Vagina (tissue), 2 donors: ENCODE data around the gene PPM1M. TPM values are rescaled to one million over a fixed set of nuclear protein-coding genes. Genes with fewer than 3 reads are reported as not detected.

ENCODE experiments used
- DNase-seq, 2 donors: peaks; one replicate each; pipeline ENCODE4 v3.0.0-alpha.2; 2017; ENCODE audit errors: extremely low spot score in 2 of 2
- H3K27ac ChIP-seq: fragments of 200-600 bp; sonication (generic); one replicate; pipeline ENCODE4 v1.5.1; 2019
- H3K27me3 ChIP-seq: fragments of 200-600 bp; sonication (generic); one replicate; pipeline ENCODE4 v1.5.1; 2019
- H3K36me3 ChIP-seq, 2 donors: fragments of 200-600 bp; sonication (generic); one replicate each; pipeline ENCODE4 v1.5.1; 2017 to 2019
- H3K4me1 ChIP-seq: fragments of 200-600 bp; sonication (generic); one replicate; pipeline ENCODE4 v1.5.1; 2019
- H3K4me3 ChIP-seq, 2 donors: fragments of 200-600 bp; sonication (generic); 1 replicate in 1 of 2; 2 replicates in 1 of 2; pipeline ENCODE4 v1.5.1; 2016 to 2019
- H3K9me3 ChIP-seq: fragments of 200-600 bp; sonication (generic); one replicate; pipeline ENCODE4 v1.5.1; 2019
- CTCF ChIP-seq, 3 experiments: fragments of 450-650 bp in 2 of 3; fragments of 200-600 bp in 1 of 3; sonication (generic) in 1 of 3; IDR thresholded peaks; one replicate each; pipeline ENCODE4 v1.5.1; 2017 to 2019; ENCODE audit warnings: antibody characterized with exemption in 3 of 3, mild to moderate bottlenecking in 2 of 3, moderate library complexity in 2 of 3
- POLR2A ChIP-seq, 2 donors: fragments of 450-650 bp; IDR thresholded peaks; one replicate each; pipeline ENCODE4 v1.6.1; 2017; ENCODE audit warnings: antibody characterized with exemption in 2 of 2, mild to moderate bottlenecking in 2 of 2, moderate library complexity in 2 of 2
- POLR2AphosphoS5 ChIP-seq, 2 donors: sonication (generic); formaldehyde crosslinking; IDR thresholded peaks; one replicate each; pipeline ENCODE4 v1.9.0; 2017; ENCODE audit warnings: antibody characterized with exemption in 2 of 2, mild to moderate bottlenecking in 2 of 2, low read depth in 1 of 2; ENCODE audit not compliant: insufficient read depth in 1 of 2
- intact Hi-C: fragments of 100-400 bp; cut with DNase I; formaldehyde crosslinking; loops from one replicate; pipeline ENCODE4 v1.15.1; 2023
- total RNA-seq: library from RNA; depleted of rRNA; stranded (reverse); fragments of >200 nt; gene quantifications from one replicate; pipeline ENCODE4 v1.2.3, GENCODE V29; 2016

The PPM1M gene
- total RNA-seq, 1 donor from 2014 or later, result 25.0 TPM

- H3K36me3 ChIP-seq, result peaks cover 0 to 48% of the 10 kb centered on the region in 2 donors
- DNase-seq, result no peak
- H3K4me1 ChIP-seq, result peaks cover 15% of the 10 kb centered on the region
- H3K27ac ChIP-seq, result no peak overlapping the region
- H3K4me3 ChIP-seq, result no peak overlapping the region
- no peak for TF ChIP-seq POLR2AphosphoS5 (IDR thresholded peaks at IDR 0.05; ENCODE audit: insufficient read depth in 1 of 2, low read depth in 1 of 2)
- TF ChIP-seq POLR2A (IDR thresholded peaks at IDR 0.05), result no peak
- TF ChIP-seq CTCF (IDR thresholded peaks at IDR 0.05), result no peak
- no peaks in the 10 kb centered on the region for H3K9me3 ChIP-seq
- intact Hi-C loops, result no loop called here
- H3K27me3 ChIP-seq, result no peaks in the 10 kb centered on the region
These were observed 17.8 kb upstream of the PPM1M start for GRCh38 chr3:52227766-52228165.

- TF ChIP-seq POLR2AphosphoS5 (IDR thresholded peaks at IDR 0.05; ENCODE audit: insufficient read depth in 1 of 2, low read depth in 1 of 2) (no peak), CTCF (IDR thresholded peaks at IDR 0.05) (no peak), POLR2A (IDR thresholded peaks at IDR 0.05) (no peak)
- H3K27ac ChIP-seq, result no peak overlapping the region
- peaks cover 20% of the 10 kb centered on the region for H3K4me1 ChIP-seq
- H3K4me3 ChIP-seq, result no peak overlapping the region
- intact Hi-C loops, result no loop called here
- H3K9me3 ChIP-seq, result no peaks in the 10 kb centered on the region
- peaks cover 0 to 48% of the 10 kb centered on the region in 2 donors for H3K36me3 ChIP-seq
- no peak for DNase-seq
- H3K27me3 ChIP-seq, result no peaks in the 10 kb centered on the region
These were observed 17.3 kb upstream of the PPM1M start for GRCh38 chr3:52228266-52228665.

- intact Hi-C loops, result no loop called here
These were observed 16.7 kb upstream of the PPM1M start for GRCh38 chr3:52228751-52229291.

GRCh38 chr3:52229656-52230055 is 15.9 kb upstream of the PPM1M start:
- Histone ChIP-seq H3K27ac (no peak overlapping the region), H3K36me3 (peaks cover 0 to 56% of the 10 kb centered on the region in 2 donors), H3K4me3 (no peak overlapping the region), H3K9me3 (no peaks in the 10 kb centered on the region), H3K27me3 (no peaks in the 10 kb centered on the region), H3K4me1 (peaks cover 27% of the 10 kb centered on the region)
- intact Hi-C loops, result loop anchor here (5.0 kb wide), 1 partner anchor 113 kb away; no protein-coding TSS in a partner anchor
- DNase-seq, result no peak
- TF ChIP-seq POLR2A (IDR thresholded peaks at IDR 0.05) (no peak), POLR2AphosphoS5 (IDR thresholded peaks at IDR 0.05; ENCODE audit: insufficient read depth in 1 of 2, low read depth in 1 of 2) (no peak), CTCF (IDR thresholded peaks at IDR 0.05) (no peak)

More at GRCh38 chr3:52228751-52229291, 16.7 kb upstream of the PPM1M start:
- H3K27ac ChIP-seq, result no peak overlapping the region
- peaks cover 0 to 48% of the 10 kb centered on the region in 2 donors for H3K36me3 ChIP-seq
- no peak for TF ChIP-seq CTCF (IDR thresholded peaks at IDR 0.05)
- TF ChIP-seq POLR2AphosphoS5 (IDR thresholded peaks at IDR 0.05; ENCODE audit: insufficient read depth in 1 of 2, low read depth in 1 of 2), result no peak
- TF ChIP-seq POLR2A (IDR thresholded peaks at IDR 0.05), result no peak
- DNase-seq, result no peak
- no peaks in the 10 kb centered on the region for H3K27me3 ChIP-seq
- no peaks in the 10 kb centered on the region for H3K9me3 ChIP-seq
- no peak overlapping the region for H3K4me3 ChIP-seq
- H3K4me1 ChIP-seq, result peaks cover 20% of the 10 kb centered on the region

GRCh38 chr3:52230461-52230860 is 15.1 kb upstream of the PPM1M start:
- no peaks in the 10 kb centered on the region for H3K9me3 ChIP-seq
- H3K4me1 ChIP-seq, result peaks cover 36% of the 10 kb centered on the region
- no peaks in the 10 kb centered on the region for H3K27me3 ChIP-seq
- H3K4me3 ChIP-seq, result no peak overlapping the region
- intact Hi-C loops, result loop anchor here (5.0 kb wide), 1 partner anchor 112 kb away; no protein-coding TSS in a partner anchor
- H3K27ac ChIP-seq, result no peak overlapping the region
- TF ChIP-seq POLR2AphosphoS5 (IDR thresholded peaks at IDR 0.05; ENCODE audit: insufficient read depth in 1 of 2, low read depth in 1 of 2) (no peak), POLR2A (IDR thresholded peaks at IDR 0.05) (no peak), CTCF (IDR thresholded peaks at IDR 0.05) (no peak)
- H3K36me3 ChIP-seq, result peaks cover 0 to 59% of the 10 kb centered on the region in 2 donors
- no peak for DNase-seq
